ENCODE results near the gene ADGRB3. TPM values are rescaled to one million over a fixed set of nuclear protein-coding genes. Genes with fewer than 3 reads are reported as not detected.

ADGRB3 gene
- polyA plus RNA-seq, 1 of the 3 experiments (the other 2 are of a cell fraction) = 0.12 TPM

DNA sequence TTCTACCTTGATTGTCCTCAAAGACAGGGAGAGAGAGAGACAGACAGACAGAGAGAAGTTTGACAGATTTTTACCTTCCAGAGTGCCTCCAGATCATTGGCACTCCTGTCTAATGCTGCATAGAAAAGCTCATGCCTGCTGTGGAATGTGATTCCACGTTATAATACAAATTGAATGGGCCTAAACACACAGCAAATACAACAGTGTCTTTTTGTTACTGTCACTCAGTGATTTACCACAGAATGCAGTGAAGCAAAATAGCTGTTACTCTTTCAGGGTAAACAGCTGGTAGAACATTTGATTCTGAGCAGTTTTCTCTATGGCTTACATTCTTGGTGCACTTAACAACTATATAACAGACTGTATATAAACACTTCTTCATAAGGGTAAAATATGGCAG is 603.0 kb downstream of the ADGRB3 start:
- Histone ChIP-seq H3K27ac (ENCODE audit: low read depth in 2 of 2, low read length in 1 of 2) (no peak overlapping the region), H3K9me3 (no peaks in the 10 kb centered on the region), H3K27me3 (ENCODE audit: insufficient read depth) (no peaks in the 10 kb centered on the region), H3K4me2 (no peak overlapping the region), H2AFZ (ENCODE audit: low read depth) (no peak overlapping the region), H3K9ac (no peak overlapping the region), H3K36me3 (replicated peaks in 1 of 2; ENCODE audit: control insufficient read depth in 1 of 2, insufficient read depth in 2 of 2, low read length in 1 of 2) (no peaks in the 10 kb centered on the region), H4K20me1 (ENCODE audit: insufficient read depth) (no peaks in the 10 kb centered on the region), H3K4me3 (ENCODE audit: low read depth in 2 of 2, low read length in 1 of 2) (no peak overlapping the region), H3K9me2 (no peaks in the 10 kb centered on the region), H3F3A (replicated peaks; ENCODE audit: insufficient read depth) (no peaks in the 10 kb centered on the region), H3K79me2 (ENCODE audit: insufficient read depth) (no peaks in the 10 kb centered on the region), H3K4me1 (ENCODE audit: control insufficient read depth in 1 of 2, insufficient read depth in 2 of 2, low read depth in 1 of 2, low read length in 1 of 2) (no peaks in the 10 kb centered on the region; a peak in 2 of 4 replicates)
- 8% methylated on average over 1 of the region's 1 CpG for WGBS (ENCODE audit: low lambda C conversion rate)
- DNase-seq = no peak
- TF ChIP-seq, protein P1, sequence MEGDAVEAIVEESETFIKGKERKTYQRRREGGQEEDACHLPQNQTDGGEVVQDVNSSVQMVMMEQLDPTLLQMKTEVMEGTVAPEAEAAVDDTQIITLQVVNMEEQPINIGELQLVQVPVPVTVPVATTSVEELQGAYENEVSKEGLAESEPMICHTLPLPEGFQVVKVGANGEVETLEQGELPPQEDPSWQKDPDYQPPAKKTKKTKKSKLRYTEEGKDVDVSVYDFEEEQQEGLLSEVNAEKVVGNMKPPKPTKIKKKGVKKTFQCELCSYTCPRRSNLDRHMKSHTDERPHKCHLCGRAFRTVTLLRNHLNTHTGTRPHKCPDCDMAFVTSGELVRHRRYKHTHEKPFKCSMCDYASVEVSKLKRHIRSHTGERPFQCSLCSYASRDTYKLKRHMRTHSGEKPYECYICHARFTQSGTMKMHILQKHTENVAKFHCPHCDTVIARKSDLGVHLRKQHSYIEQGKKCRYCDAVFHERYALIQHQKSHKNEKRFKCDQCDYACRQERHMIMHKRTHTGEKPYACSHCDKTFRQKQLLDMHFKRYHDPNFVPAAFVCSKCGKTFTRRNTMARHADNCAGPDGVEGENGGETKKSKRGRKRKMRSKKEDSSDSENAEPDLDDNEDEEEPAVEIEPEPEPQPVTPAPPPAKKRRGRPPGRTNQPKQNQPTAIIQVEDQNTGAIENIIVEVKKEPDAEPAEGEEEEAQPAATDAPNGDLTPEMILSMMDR (IDR thresholded peaks at IDR 0.05) = no peak
- no peak for TF ChIP-seq MEF2A (IDR thresholded peaks at IDR 0.05; ENCODE audit: borderline replicate concordance, low read depth)
- no peak for TF ChIP-seq POLR2AphosphoS5 (IDR thresholded peaks at IDR 0.05; ENCODE audit: low read depth, low read length)
- TF ChIP-seq GABPA (IDR thresholded peaks at IDR 0.05; ENCODE audit: low read depth) = no peak
- no peak for TF ChIP-seq TAF1 (IDR thresholded peaks at IDR 0.05; ENCODE audit: borderline replicate concordance, low read depth, low read length)
- TF ChIP-seq SIN3A (IDR thresholded peaks at IDR 0.05; ENCODE audit: borderline replicate concordance, low read depth, low read length) = no peak
- no peak for TF ChIP-seq GATA2 (CRISPR knock-in tag; IDR thresholded peaks at IDR 0.05)
- TF ChIP-seq MXI1 (IDR thresholded peaks at IDR 0.05; ENCODE audit: low read depth, low read length) = no peak
- no peak for TF ChIP-seq NRF1 (IDR thresholded peaks at IDR 0.05; ENCODE audit: low read depth, low read length)
- TF ChIP-seq FOXJ3 (CRISPR knock-in tag; IDR thresholded peaks at IDR 0.05) = no peak
- TF ChIP-seq RAD21 (IDR thresholded peaks at IDR 0.05; ENCODE audit: low read length) = no peak
- POLR2A ChIA-PET = no interaction called here
- CTCF ChIA-PET = no interaction called here

- Histone ChIP-seq H3K9me2 (no peaks in the 10 kb centered on the region), H3K79me2 (ENCODE audit: insufficient read depth) (no peaks in the 10 kb centered on the region), H3K4me1 (ENCODE audit: control insufficient read depth in 1 of 2, insufficient read depth in 2 of 2, low read depth in 1 of 2, low read length in 1 of 2) (no peaks in the 10 kb centered on the region; a peak in 1 of 4 replicates), H3K4me3 (ENCODE audit: low read depth in 2 of 2, low read length in 1 of 2) (no peak overlapping the region), H3K36me3 (replicated peaks in 1 of 2; ENCODE audit: control insufficient read depth in 1 of 2, insufficient read depth in 2 of 2, low read length in 1 of 2) (no peaks in the 10 kb centered on the region), H4K20me1 (ENCODE audit: insufficient read depth) (no peaks in the 10 kb centered on the region), H2AFZ (ENCODE audit: low read depth) (no peak overlapping the region), H3K27ac (ENCODE audit: low read depth in 2 of 2, low read length in 1 of 2) (no peak overlapping the region), H3F3A (replicated peaks; ENCODE audit: insufficient read depth) (no peaks in the 10 kb centered on the region), H3K9ac (no peak overlapping the region), H3K9me3 (no peaks in the 10 kb centered on the region), H3K27me3 (ENCODE audit: insufficient read depth) (no peaks in the 10 kb centered on the region), H3K4me2 (no peak overlapping the region)
- no peak for TF ChIP-seq TAF1 (IDR thresholded peaks at IDR 0.05; ENCODE audit: borderline replicate concordance, low read depth, low read length)
- TF ChIP-seq, protein P2, sequence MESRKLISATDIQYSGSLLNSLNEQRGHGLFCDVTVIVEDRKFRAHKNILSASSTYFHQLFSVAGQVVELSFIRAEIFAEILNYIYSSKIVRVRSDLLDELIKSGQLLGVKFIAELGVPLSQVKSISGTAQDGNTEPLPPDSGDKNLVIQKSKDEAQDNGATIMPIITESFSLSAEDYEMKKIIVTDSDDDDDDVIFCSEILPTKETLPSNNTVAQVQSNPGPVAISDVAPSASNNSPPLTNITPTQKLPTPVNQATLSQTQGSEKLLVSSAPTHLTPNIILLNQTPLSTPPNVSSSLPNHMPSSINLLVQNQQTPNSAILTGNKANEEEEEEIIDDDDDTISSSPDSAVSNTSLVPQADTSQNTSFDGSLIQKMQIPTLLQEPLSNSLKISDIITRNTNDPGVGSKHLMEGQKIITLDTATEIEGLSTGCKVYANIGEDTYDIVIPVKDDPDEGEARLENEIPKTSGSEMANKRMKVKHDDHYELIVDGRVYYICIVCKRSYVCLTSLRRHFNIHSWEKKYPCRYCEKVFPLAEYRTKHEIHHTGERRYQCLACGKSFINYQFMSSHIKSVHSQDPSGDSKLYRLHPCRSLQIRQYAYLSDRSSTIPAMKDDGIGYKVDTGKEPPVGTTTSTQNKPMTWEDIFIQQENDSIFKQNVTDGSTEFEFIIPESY (IDR thresholded peaks at IDR 0.05; ENCODE audit: borderline replicate concordance, low read depth) = no peak
- TF ChIP-seq ELF1 (IDR thresholded peaks at IDR 0.05) = no peak
- TF ChIP-seq CHD2 (IDR thresholded peaks at IDR 0.05; ENCODE audit: low read length, partially characterized antibody) = no peak
- no peak for TF ChIP-seq SIN3A (IDR thresholded peaks at IDR 0.05; ENCODE audit: borderline replicate concordance, low read depth, low read length)
- TF ChIP-seq, protein P3, sequence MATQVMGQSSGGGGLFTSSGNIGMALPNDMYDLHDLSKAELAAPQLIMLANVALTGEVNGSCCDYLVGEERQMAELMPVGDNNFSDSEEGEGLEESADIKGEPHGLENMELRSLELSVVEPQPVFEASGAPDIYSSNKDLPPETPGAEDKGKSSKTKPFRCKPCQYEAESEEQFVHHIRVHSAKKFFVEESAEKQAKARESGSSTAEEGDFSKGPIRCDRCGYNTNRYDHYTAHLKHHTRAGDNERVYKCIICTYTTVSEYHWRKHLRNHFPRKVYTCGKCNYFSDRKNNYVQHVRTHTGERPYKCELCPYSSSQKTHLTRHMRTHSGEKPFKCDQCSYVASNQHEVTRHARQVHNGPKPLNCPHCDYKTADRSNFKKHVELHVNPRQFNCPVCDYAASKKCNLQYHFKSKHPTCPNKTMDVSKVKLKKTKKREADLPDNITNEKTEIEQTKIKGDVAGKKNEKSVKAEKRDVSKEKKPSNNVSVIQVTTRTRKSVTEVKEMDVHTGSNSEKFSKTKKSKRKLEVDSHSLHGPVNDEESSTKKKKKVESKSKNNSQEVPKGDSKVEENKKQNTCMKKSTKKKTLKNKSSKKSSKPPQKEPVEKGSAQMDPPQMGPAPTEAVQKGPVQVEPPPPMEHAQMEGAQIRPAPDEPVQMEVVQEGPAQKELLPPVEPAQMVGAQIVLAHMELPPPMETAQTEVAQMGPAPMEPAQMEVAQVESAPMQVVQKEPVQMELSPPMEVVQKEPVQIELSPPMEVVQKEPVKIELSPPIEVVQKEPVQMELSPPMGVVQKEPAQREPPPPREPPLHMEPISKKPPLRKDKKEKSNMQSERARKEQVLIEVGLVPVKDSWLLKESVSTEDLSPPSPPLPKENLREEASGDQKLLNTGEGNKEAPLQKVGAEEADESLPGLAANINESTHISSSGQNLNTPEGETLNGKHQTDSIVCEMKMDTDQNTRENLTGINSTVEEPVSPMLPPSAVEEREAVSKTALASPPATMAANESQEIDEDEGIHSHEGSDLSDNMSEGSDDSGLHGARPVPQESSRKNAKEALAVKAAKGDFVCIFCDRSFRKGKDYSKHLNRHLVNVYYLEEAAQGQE (IDR thresholded peaks at IDR 0.05; ENCODE audit: low read depth, low read length) = no peak
- TF ChIP-seq RAD21 (IDR thresholded peaks at IDR 0.05; ENCODE audit: low read length) = no peak
- no peak for TF ChIP-seq TEAD4 (IDR thresholded peaks at IDR 0.05; ENCODE audit: borderline replicate concordance, insufficient read depth)
- TF ChIP-seq GABPA (IDR thresholded peaks at IDR 0.05; ENCODE audit: low read depth) = no peak
- TF ChIP-seq, protein P4, sequence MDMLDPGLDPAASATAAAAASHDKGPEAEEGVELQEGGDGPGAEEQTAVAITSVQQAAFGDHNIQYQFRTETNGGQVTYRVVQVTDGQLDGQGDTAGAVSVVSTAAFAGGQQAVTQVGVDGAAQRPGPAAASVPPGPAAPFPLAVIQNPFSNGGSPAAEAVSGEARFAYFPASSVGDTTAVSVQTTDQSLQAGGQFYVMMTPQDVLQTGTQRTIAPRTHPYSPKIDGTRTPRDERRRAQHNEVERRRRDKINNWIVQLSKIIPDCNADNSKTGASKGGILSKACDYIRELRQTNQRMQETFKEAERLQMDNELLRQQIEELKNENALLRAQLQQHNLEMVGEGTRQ (IDR thresholded peaks at IDR 0.05; ENCODE audit: borderline replicate concordance, low read depth, low read length) = no peak
- 31% methylated on average over 2 of the region's 2 CpGs for WGBS (ENCODE audit: low lambda C conversion rate)
- CTCF ChIA-PET = interaction anchor here (0.9 kb wide), 1 partner anchor 485 kb away, joined by 3 read pairs; no protein-coding TSS in a partner anchor
- DNase-seq = no peak
- POLR2A ChIA-PET = no interaction called here
These were observed 611.9 kb downstream of the ADGRB3 start for GRCh38 chr6:69246983-69247382.
